H1 (cell line): Measurements from ENCODE around the gene NELFCD.

Experiments used
- CTCF ChIP-seq, 3 experiments: IDR thresholded peaks; 1 replicate in 2 of 3; 2 replicates in 1 of 3; pipeline versions ENCODE4 v1.5.1 to v1.6.1; 2011; ENCODE audit warnings: low read length in 3 of 3, mild to moderate bottlenecking in 3 of 3, inconsistent platforms in 2 of 3, low read depth in 1 of 3, moderate library complexity in 1 of 3; ENCODE audit not compliant: insufficient read depth in 1 of 3; ENCODE audit errors: control extremely low read depth in 1 of 3
- SUZ12 ChIP-seq: fragments of 200-600 bp; sonication (generic); IDR thresholded peaks from 2 replicates; pipeline ENCODE4 v1.6.1; 2012; ENCODE audit warnings: mild to moderate bottlenecking, inconsistent platforms, low read length, moderate library complexity, mixed read lengths
- USF2 ChIP-seq: IDR thresholded peaks from 2 replicates; pipeline ENCODE4 v1.6.1; 2011; ENCODE audit warnings: low read length, improper control_type of control experiment
- YY1 ChIP-seq: IDR thresholded peaks from 2 replicates; pipeline ENCODE4 v1.6.1; 2011; ENCODE audit warnings: low read depth, mild to moderate bottlenecking, low read length

- TF ChIP-seq CTCF (IDR thresholded peaks at IDR 0.05; ENCODE audit: control extremely low read depth in 1 of 3, insufficient read depth in 1 of 3, low read depth in 1 of 3, low read length in 3 of 3) (no peak), USF2 (no peak), SUZ12 (no peak), YY1 (no peak)
Measured at GRCh38 chr20:58932170-58932569, 48.9 kb upstream of the NELFCD start.
